Astrocyte of the cerebellum (primary cell): ENCODE measurements around the gene FBXL3.

Experiments
- DNase-seq: peaks from one replicate; pipeline ENCODE4 v3.0.0-alpha.2; 2011; ENCODE audit warnings: low read depth
- H3K4me3 ChIP-seq: 2 replicates; pipeline ENCODE4 v1.5.1; 2011; ENCODE audit warnings: mild to moderate bottlenecking, low read depth, low read length, moderate library complexity
- CTCF ChIP-seq: IDR thresholded peaks from 2 replicates; pipeline ENCODE4 v1.5.1; 2012; ENCODE audit warnings: low read length, low read depth, moderate library complexity, mild to moderate bottlenecking; ENCODE audit errors: missing control alignments
- in situ Hi-C: cut with HindIII; loops from 2 replicates; pipeline ENCODE4 v1.10.0; 2017; ENCODE audit warnings: low sequenced_read_pairs

The FBXL3 gene

GRCh38 chr13:76958841-76959432 lies 68.0 kb downstream of the FBXL3 start:
- H3K4me3 ChIP-seq = no peak overlapping the region
- TF ChIP-seq CTCF = no peak
- in situ Hi-C loops = no loop called here
- DNase-seq = no peak

DNA sequence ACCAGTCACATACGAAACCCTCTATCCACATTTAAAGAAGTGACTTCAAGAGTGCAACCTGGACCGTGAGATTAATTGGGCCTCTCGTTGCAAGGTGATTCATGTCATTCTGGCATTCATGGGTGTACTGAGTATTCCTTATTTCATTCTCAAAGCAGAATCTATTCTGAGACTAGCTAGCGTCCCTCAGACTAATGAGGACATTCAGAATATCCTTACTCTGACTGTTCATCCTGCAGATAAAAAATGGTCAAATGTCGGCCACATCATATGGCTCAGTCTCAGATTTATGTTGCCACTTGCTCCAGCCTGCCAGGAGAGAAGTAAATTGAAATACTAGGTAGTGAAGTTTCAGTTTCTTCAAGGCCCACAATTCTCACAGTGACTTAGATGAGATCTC lies 71.3 kb downstream of the FBXL3 start:
- no peak for TF ChIP-seq CTCF
- DNase-seq = no peak
- in situ Hi-C loops = no loop called here
- H3K4me3 ChIP-seq = no peak overlapping the region
